ENCODE measurements around the gene RBM8A.

DNA sequence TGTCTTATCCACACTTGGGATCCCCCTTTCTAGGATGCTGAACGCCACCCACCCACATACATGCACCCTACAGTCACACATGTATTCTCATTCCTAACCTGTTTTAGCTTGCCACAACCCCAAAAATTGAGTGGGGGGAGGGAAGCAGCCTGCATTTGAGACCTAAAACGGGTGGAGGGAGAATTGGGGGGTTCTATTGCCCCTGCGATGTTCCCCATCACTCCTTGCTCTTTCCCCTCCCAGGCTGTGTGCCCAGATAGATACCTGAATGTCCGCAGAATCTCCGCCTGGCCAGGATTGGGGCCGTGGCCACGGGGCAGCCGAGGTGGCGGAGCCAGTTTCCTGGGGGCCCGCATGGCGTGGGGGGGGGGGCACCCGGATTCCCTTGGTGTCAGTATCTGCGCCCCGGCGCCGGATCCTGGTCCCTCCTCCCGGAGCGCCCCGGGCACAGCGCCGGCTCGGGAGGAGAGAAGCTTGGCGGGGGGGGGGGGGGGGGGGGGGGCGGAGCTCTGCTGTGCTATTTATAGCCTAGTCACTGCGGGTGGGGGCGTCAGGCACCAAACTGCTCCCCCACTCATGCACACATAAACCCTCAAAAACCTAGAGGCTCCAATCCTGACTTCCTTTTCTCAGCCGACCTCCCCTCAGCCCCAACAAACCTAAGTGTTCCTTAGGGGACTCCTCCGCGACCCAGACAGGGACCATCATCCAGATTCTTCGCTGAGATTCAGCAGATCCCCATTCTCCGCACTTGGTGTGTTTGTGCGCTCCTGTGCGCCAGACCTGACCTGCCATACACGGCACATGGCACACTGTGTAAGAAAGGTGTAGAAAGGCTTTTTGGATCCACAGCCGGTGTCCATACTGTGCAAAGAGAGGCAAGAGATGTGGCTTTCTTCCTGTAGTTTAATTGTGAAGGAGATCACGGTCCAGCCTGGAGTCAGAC lies 35.1 kb upstream of the RBM8A start:
- TF ChIP-seq ZBTB7A (IDR thresholded peaks at IDR 0.05; ENCODE audit: low read depth) (no peak), EGR1 (IDR thresholded peaks at IDR 0.05) (no peak), TEAD4 (IDR thresholded peaks at IDR 0.05) (no peak), CEBPB (IDR thresholded peaks at IDR 0.05) (no peak)
- TF ChIP-seq, protein P1, sequence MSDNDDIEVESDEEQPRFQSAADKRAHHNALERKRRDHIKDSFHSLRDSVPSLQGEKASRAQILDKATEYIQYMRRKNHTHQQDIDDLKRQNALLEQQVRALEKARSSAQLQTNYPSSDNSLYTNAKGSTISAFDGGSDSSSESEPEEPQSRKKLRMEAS (IDR thresholded peaks at IDR 0.05) = no peak
